ENCODE measurements around the gene CHST10. TPM values are rescaled to one million over a fixed set of nuclear protein-coding genes. Genes with fewer than 3 reads are reported as not detected.
"Not testable (repeated sequence)": the region's sequence is repeated elsewhere in the genome, so short reads cannot be mapped to it uniquely, and the experiment has no call there.

Gene CHST10

GRCh38 chr2:100352521-100352920 lies 64.9 kb downstream of the CHST10 start:
- no peaks in the 10 kb centered on the region for H3K4me1 ChIP-seq (ENCODE audit: control insufficient read depth, insufficient read depth, low read length)

GRCh38 chr2:100350661-100351185 lies 66.7 kb downstream of the CHST10 start:
- no peaks in the 10 kb centered on the region for H3K9me3 ChIP-seq (replicated peaks; ENCODE audit: low read length)
- no peak overlapping the region for H3K4me3 ChIP-seq (ENCODE audit: low read length)
- no peak overlapping the region for H3K4me2 ChIP-seq (ENCODE audit: low read length)
- H3K4me1 ChIP-seq (ENCODE audit: control insufficient read depth, insufficient read depth, low read length): no peaks in the 10 kb centered on the region
- H3K27me3 ChIP-seq (ENCODE audit: control insufficient read depth, insufficient read depth, low read length): peaks cover 5% of the 10 kb centered on the region
- H3K9ac ChIP-seq (ENCODE audit: low read depth, low read length): no peak overlapping the region
- H3K36me3 ChIP-seq (ENCODE audit: insufficient read depth, low read length): no peaks in the 10 kb centered on the region

More at GRCh38 chr2:100352521-100352920, 64.9 kb downstream of the CHST10 start:
- peaks cover 2% of the 10 kb centered on the region for H3K27me3 ChIP-seq (ENCODE audit: control insufficient read depth, insufficient read depth, low read length)
- no peak overlapping the region for H3K4me3 ChIP-seq (ENCODE audit: low read length)
- no peaks in the 10 kb centered on the region for H3K9me3 ChIP-seq (replicated peaks; ENCODE audit: low read length)
- H3K36me3 ChIP-seq (ENCODE audit: insufficient read depth, low read length): no peaks in the 10 kb centered on the region
- H3K9ac ChIP-seq (ENCODE audit: low read depth, low read length): no peak overlapping the region
- H3K4me2 ChIP-seq (ENCODE audit: low read length): no peak overlapping the region

GRCh38 chr2:100345144-100345543 lies 72.3 kb downstream of the CHST10 start:
- not testable (repeated sequence) for H3K9me3 ChIP-seq (replicated peaks; ENCODE audit: low read length); H3K4me3 ChIP-seq (ENCODE audit: low read length); H3K9ac ChIP-seq (ENCODE audit: low read depth, low read length); H3K36me3 ChIP-seq (ENCODE audit: insufficient read depth, low read length); H3K4me1 ChIP-seq (ENCODE audit: control insufficient read depth, insufficient read depth, low read length); H3K4me2 ChIP-seq (ENCODE audit: low read length); H3K27me3 ChIP-seq (ENCODE audit: control insufficient read depth, insufficient read depth, low read length)

- peaks cover 16% of the 10 kb centered on the region for H3K27me3 ChIP-seq (ENCODE audit: control insufficient read depth, insufficient read depth, low read length)
- no peaks in the 10 kb centered on the region for H3K36me3 ChIP-seq (ENCODE audit: insufficient read depth, low read length)
- no peak overlapping the region for H3K4me3 ChIP-seq (ENCODE audit: low read length)
- no peaks in the 10 kb centered on the region for H3K4me1 ChIP-seq (ENCODE audit: control insufficient read depth, insufficient read depth, low read length)
- H3K4me2 ChIP-seq (ENCODE audit: low read length): no peak overlapping the region
- no peak overlapping the region for H3K9ac ChIP-seq (ENCODE audit: low read depth, low read length)
- H3K9me3 ChIP-seq (replicated peaks; ENCODE audit: low read length): no peaks in the 10 kb centered on the region
These were observed 73.0 kb downstream of the CHST10 start for GRCh38 chr2:100344433-100344832.

- not testable (repeated sequence) for H3K9me3 ChIP-seq (replicated peaks; ENCODE audit: low read length); H3K4me1 ChIP-seq (ENCODE audit: control insufficient read depth, insufficient read depth, low read length); H3K4me3 ChIP-seq (ENCODE audit: low read length); H3K4me2 ChIP-seq (ENCODE audit: low read length); H3K9ac ChIP-seq (ENCODE audit: low read depth, low read length); H3K36me3 ChIP-seq (ENCODE audit: insufficient read depth, low read length)
- H3K27me3 ChIP-seq (ENCODE audit: control insufficient read depth, insufficient read depth, low read length): peaks cover 17% of the 10 kb centered on the region
These were observed 75.0 kb downstream of the CHST10 start for GRCh38 chr2:100342466-100342865.

Small RNAs within 50 kb of the gene (small RNA-seq; reads per million reads assigned to genes)
- not detected for gene AC012493.2
- not detected for gene AC012493.3

All from skeletal muscle satellite cell (primary cell).